Vagina (tissue), 2 donors: ENCODE measurements around the gene SPECC1L.

Experiments used
- CTCF ChIP-seq, 3 experiments: fragments of 450-650 bp in 2 of 3; fragments of 200-600 bp in 1 of 3; sonication (generic) in 1 of 3; IDR thresholded peaks; one replicate each; pipeline ENCODE4 v1.5.1; 2017 to 2019; ENCODE audit warnings: antibody characterized with exemption in 3 of 3, mild to moderate bottlenecking in 2 of 3, moderate library complexity in 2 of 3
- POLR2AphosphoS5 ChIP-seq, 2 donors: sonication (generic); formaldehyde crosslinking; IDR thresholded peaks; one replicate each; pipeline ENCODE4 v1.9.0; 2017; ENCODE audit warnings: antibody characterized with exemption in 2 of 2, mild to moderate bottlenecking in 2 of 2, low read depth in 1 of 2; ENCODE audit not compliant: insufficient read depth in 1 of 2

- TF ChIP-seq CTCF (IDR thresholded peaks at IDR 0.05) (no peak), POLR2AphosphoS5 (IDR thresholded peaks at IDR 0.05; ENCODE audit: insufficient read depth in 1 of 2, low read depth in 1 of 2) (no peak)
Observed at GRCh38 chr22:24416095-24416494, 145.5 kb downstream of the SPECC1L start.
